HG03108 (cell line): Measurements from ENCODE around the gene OFD1.

Source experiments
- ATAC-seq: cut with Tn5 transposase; IDR thresholded peaks from one replicate; pipeline ENCODE4 v1.9.1; 2021; ENCODE audit warnings: moderate library complexity; ENCODE audit not compliant: unreplicated experiment

The OFD1 gene, protein sequence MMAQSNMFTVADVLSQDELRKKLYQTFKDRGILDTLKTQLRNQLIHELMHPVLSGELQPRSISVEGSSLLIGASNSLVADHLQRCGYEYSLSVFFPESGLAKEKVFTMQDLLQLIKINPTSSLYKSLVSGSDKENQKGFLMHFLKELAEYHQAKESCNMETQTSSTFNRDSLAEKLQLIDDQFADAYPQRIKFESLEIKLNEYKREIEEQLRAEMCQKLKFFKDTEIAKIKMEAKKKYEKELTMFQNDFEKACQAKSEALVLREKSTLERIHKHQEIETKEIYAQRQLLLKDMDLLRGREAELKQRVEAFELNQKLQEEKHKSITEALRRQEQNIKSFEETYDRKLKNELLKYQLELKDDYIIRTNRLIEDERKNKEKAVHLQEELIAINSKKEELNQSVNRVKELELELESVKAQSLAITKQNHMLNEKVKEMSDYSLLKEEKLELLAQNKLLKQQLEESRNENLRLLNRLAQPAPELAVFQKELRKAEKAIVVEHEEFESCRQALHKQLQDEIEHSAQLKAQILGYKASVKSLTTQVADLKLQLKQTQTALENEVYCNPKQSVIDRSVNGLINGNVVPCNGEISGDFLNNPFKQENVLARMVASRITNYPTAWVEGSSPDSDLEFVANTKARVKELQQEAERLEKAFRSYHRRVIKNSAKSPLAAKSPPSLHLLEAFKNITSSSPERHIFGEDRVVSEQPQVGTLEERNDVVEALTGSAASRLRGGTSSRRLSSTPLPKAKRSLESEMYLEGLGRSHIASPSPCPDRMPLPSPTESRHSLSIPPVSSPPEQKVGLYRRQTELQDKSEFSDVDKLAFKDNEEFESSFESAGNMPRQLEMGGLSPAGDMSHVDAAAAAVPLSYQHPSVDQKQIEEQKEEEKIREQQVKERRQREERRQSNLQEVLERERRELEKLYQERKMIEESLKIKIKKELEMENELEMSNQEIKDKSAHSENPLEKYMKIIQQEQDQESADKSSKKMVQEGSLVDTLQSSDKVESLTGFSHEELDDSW

GRCh38 chrX:13734278-13735172 lies at the start of gene OFD1, which contains the start of gene TRAPPC2:
Gene OFD1 (plus strand): TSS chrX:13734748. CDS start chrX:13735072, 324 bp downstream.
Gene TRAPPC2 (minus strand): TSS chrX:13734620. CDS start chrX:13719963, 14,657 bp downstream.
- peak; percentile 90 for ATAC-seq

DNA sequence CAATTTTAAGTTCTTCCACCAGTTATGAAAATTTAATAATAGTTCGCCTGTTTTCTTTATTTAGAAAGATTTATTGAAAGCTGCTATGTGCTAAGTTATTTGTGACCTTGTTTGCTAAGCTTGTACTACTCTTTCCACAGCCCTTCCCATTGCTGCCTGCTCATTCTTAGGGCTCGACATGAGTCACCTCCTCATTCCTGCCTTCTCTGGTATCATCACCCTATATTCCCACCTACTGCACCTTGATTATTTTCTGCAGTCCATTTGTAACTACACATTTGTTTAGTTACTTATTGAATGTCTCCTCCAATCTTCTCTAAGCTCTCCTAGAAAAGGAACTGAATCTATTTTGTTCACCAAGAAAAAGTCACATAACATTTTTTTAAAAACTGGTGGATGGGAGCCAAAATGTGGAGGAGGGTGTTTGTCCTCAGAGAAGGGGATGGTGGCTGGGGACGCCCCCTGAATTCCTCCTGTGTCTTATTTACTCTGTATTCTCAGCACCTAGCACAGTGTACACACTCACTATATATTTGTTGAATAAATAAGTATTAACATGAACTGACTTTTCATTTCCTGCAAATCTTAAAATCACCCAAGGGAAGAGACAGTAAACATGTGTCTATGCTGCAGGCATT lies 49.3 kb upstream of the OFD1 start:
- no peak for ATAC-seq

GRCh38 chrX:13687203-13687602 lies 47.3 kb upstream of the OFD1 start:
- ATAC-seq: no peak

DNA sequence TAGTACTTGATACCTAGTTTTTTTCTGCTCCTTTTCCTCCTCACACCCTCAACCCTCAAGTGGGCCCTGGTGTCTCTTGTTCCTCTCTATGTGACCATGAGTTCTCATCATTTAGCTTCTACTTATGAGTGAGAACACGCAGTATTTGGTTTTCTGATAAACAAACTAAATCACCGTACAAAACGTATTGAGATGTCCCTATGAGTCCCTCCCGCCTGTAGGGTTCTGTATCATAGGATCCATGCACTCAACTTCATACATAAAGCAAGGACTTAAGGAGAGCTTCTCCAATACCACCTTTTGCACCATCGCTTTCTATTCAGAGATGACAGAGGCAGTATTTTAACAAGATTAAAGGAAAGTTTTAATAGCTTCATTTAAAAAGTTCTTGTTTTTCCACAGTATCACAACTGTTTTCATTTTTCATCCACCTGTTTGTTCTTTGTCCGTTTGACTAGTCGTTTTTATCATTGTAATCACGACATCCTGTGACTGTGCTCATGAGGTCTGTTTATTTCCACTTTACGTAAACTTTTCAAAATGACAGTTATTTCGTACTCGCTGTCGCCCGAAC lies 46.1 kb upstream of the OFD1 start:
- no peak for ATAC-seq

GRCh38 chrX:13688958-13689740 lies 45.4 kb upstream of the OFD1 start, which contains the start of gene RAB9A:
Gene RAB9A (plus strand): TSS chrX:13689128. CDS start chrX:13708747, 19,619 bp downstream.
- peak; percentile 70 for ATAC-seq

DNA sequence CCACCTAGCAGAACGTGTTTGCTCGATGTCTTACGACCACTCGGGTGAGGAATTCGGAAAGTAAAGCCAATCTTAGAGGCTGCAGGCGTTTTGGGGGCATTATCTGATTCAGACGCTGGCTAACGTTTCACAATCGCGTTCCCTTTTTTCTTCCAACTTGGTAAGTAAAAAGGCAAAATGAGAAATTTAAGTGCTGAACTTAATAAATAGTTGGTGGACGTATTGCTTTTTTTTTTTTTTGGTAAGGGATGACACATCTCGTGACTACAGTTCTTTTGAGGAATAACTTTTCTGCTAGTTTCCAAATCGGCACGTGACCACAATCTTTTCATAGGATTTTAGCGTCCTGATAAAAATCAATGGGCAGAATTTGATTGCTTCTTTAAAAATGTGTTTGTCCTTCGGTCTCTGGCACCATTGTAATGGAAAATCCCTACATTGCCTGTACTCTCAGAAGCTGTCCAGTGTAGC lies 44.8 kb upstream of the OFD1 start:
- ATAC-seq: no peak

- no peak for ATAC-seq
Observed at GRCh38 chrX:13690836-13691235, 43.7 kb upstream of the OFD1 start.

- ATAC-seq: no peak
Observed at GRCh38 chrX:13691841-13692371, 42.6 kb upstream of the OFD1 start.

GRCh38 chrX:13692771-13693231 lies 41.7 kb upstream of the OFD1 start:
- ATAC-seq: no peak

- no peak for ATAC-seq
Observed at GRCh38 chrX:13693341-13693961, 41.1 kb upstream of the OFD1 start.

- ATAC-seq: no peak
Observed at GRCh38 chrX:13694359-13694758, 40.2 kb upstream of the OFD1 start.

- ATAC-seq: no peak
Observed at GRCh38 chrX:13694983-13695382, 39.6 kb upstream of the OFD1 start.

GRCh38 chrX:13695601-13696115 lies 38.9 kb upstream of the OFD1 start:
- no peak for ATAC-seq

DNA sequence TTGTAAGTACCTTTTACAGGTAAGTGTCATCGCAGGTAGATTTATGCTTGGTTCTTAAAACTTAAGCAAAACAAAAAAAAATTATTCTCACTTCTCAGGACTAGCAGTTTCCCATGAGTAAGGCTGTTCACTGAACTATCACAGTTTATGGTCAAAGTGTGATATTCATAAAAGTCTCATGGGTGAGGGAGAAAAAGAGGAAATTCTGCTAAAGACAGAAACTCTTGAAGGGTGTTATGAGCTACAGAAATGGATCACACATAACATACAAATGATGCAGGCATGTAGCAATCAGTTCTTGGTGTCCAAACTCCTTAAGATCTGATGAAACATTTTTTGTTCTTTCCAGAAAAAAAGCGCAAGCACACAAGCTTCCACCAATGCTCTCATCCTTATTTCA lies 37.1 kb upstream of the OFD1 start:
- peak; percentile 45 for ATAC-seq

GRCh38 chrX:13697976-13698375 lies 36.6 kb upstream of the OFD1 start:
- ATAC-seq: no peak

DNA sequence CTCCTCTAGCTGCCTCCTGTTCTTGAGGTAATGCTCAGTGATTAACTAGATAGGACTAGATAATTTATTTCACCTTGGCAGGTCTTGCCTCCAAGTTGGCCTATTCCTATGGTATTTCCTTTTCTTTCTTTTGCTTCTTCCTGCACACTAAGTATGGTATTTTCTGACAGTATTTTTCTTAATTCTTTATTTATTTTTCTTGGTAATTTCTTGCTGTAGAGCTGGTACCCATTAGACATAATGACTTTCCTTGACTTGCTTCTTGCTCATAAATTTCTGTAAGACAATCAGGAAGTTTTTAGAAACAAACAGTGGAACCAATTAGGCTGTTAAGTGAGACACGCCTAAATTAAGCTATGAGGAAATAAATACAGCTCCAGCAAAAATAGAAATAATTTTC lies 36.1 kb upstream of the OFD1 start:
- ATAC-seq: no peak

GRCh38 chrX:13699183-13699826 lies 35.2 kb upstream of the OFD1 start:
- ATAC-seq: no peak
